WTC11 (cell line): ENCODE measurements around the gene IFNGR2. TPM values are rescaled to one million over a fixed set of nuclear protein-coding genes. Genes with fewer than 3 reads are reported as not detected.

Source experiments
- ATAC-seq: fragments of 200-7000 bp; cut with Tn5 transposase; 2 replicates; pipeline ENCODE4 v1.10.0; 2021; ENCODE audit warnings: mild to moderate bottlenecking, moderate library complexity
- CTCF ChIA-PET: fragments of 300-600 bp; sonication (Branson Sonifier 250); formaldehyde crosslinking; loops from one replicate; lab custom pipeline; 2021; ENCODE audit warnings: antibody characterized with exemption; lab: Charles Lee
- POLR2A ChIA-PET: fragments of 350-600 bp; sonication (Branson Sonifier 250); formaldehyde crosslinking; loops from one replicate; lab custom pipeline; 2021; ENCODE audit warnings: antibody characterized with exemption; lab: Charles Lee
- DNase-seq: peaks from one replicate; pipeline ENCODE4 v3.0.0; 2021; ENCODE audit warnings: low spot score
- H3K27ac Mint-ChIP-seq: 2 replicates; pipeline ENCODE4 v1.8.0; 2021; ENCODE audit warnings: mixed read lengths
- H3K27me3 Mint-ChIP-seq: 2 replicates; pipeline ENCODE4 v1.8.0; 2021; ENCODE audit warnings: low read depth, mild to moderate bottlenecking, moderate library complexity, mixed read lengths
- H3K36me3 Mint-ChIP-seq: 2 replicates; pipeline ENCODE4 v1.8.0; 2021; ENCODE audit warnings: mixed read lengths
- H3K4me1 Mint-ChIP-seq: 2 replicates; pipeline ENCODE4 v1.8.0; 2022; ENCODE audit warnings: mixed read lengths
- H3K4me3 Mint-ChIP-seq: 2 replicates; pipeline ENCODE4 v1.8.0; 2021; ENCODE audit warnings: mild to moderate bottlenecking, moderate library complexity, mixed read lengths
- H3K9me3 Mint-ChIP-seq: 2 replicates; pipeline ENCODE4 v1.8.0; 2021; ENCODE audit warnings: mixed read lengths
- EMX1 ChIP-seq: fragments of 250-450 bp; sonication (Bioruptor Pico); IDR thresholded peaks from 2 replicates; pipeline ENCODE4 v1.8.0; 2021; ENCODE audit warnings: mild to moderate bottlenecking
- FOXP1 ChIP-seq: sonication (generic); formaldehyde crosslinking; IDR thresholded peaks from 2 replicates; pipeline ENCODE4 v1.8.0; 2022; ENCODE audit warnings: missing genetic modification reagents, mild to moderate bottlenecking, moderate library complexity, borderline replicate concordance
- FOXP4 ChIP-seq: sonication (generic); formaldehyde crosslinking; IDR thresholded peaks from 2 replicates; pipeline ENCODE4 v1.8.0; 2022; ENCODE audit warnings: mild to moderate bottlenecking, missing genetic modification reagents
- IRF1 ChIP-seq: sonication (generic); formaldehyde crosslinking; IDR thresholded peaks from 2 replicates; pipeline ENCODE4 v1.8.0; 2023; ENCODE audit warnings: missing genetic modification reagents
- IRF2 ChIP-seq: sonication (generic); formaldehyde crosslinking; IDR thresholded peaks from 2 replicates; pipeline ENCODE4 v1.8.0; 2022; ENCODE audit warnings: low read depth, missing genetic modification reagents, borderline replicate concordance
- JUN ChIP-seq: sonication (generic); formaldehyde crosslinking; IDR thresholded peaks from 2 replicates; pipeline ENCODE4 v1.8.0; 2023; ENCODE audit warnings: mild to moderate bottlenecking, missing genetic modification reagents
- MXD4 ChIP-seq: fragments of 250-450 bp; sonication (Bioruptor Pico); IDR thresholded peaks from 2 replicates; pipeline ENCODE4 v1.8.0; 2021; ENCODE audit warnings: mild to moderate bottlenecking, moderate library complexity, borderline replicate concordance
- NFYB ChIP-seq: sonication (generic); formaldehyde crosslinking; conservative IDR thresholded peaks from 2 replicates; pipeline ENCODE4 v1.8.0; 2022; ENCODE audit warnings: low read depth, missing genetic modification reagents
- NR1H2 ChIP-seq: sonication (generic); formaldehyde crosslinking; IDR thresholded peaks from 2 replicates; pipeline ENCODE4 v1.9.0; 2021; ENCODE audit warnings: mild to moderate bottlenecking, moderate library complexity, missing genetic modification reagents
- OVOL2 ChIP-seq: fragments of 250-450 bp; sonication (Bioruptor Pico); IDR thresholded peaks from 2 replicates; pipeline ENCODE4 v1.9.0; 2021; ENCODE audit warnings: mild to moderate bottlenecking, borderline replicate concordance
- RORB ChIP-seq: fragments of 250-450 bp; sonication (Bioruptor Pico); IDR thresholded peaks from 2 replicates; pipeline ENCODE4 v1.9.0; 2021; ENCODE audit warnings: mild to moderate bottlenecking
- SP1 ChIP-seq: sonication (generic); formaldehyde crosslinking; conservative IDR thresholded peaks from 2 replicates; pipeline ENCODE4 v1.8.1; 2022; ENCODE audit warnings: missing genetic modification reagents
- TEAD4 ChIP-seq: sonication (generic); formaldehyde crosslinking; IDR thresholded peaks from 2 replicates; pipeline ENCODE4 v1.8.0; 2022; ENCODE audit warnings: mild to moderate bottlenecking, missing genetic modification reagents
- ZNF138 ChIP-seq: sonication (generic); formaldehyde crosslinking; conservative IDR thresholded peaks from 2 replicates; pipeline ENCODE4 v1.8.1; 2022; ENCODE audit warnings: mild to moderate bottlenecking, moderate library complexity, missing genetic modification reagents
- ZNF219 ChIP-seq: sonication (generic); formaldehyde crosslinking; IDR thresholded peaks from 2 replicates; pipeline ENCODE4 v1.8.0; 2023; ENCODE audit warnings: missing genetic modification reagents, mild to moderate bottlenecking, borderline replicate concordance
- ZNF425 ChIP-seq: fragments of 250-450 bp; sonication (Bioruptor Pico); conservative IDR thresholded peaks from 2 replicates; pipeline ENCODE4 v1.9.0; 2021; ENCODE audit warnings: mild to moderate bottlenecking
- total RNA-seq: library from RNA; stranded (reverse); gene quantifications from 3 replicates; pipeline ENCODE4 v1.2.3, GENCODE V29; 2021
- TF ChIP-seq, protein P1 (sequence below): sonication (generic); formaldehyde crosslinking; IDR thresholded peaks from 2 replicates; pipeline ENCODE4 v1.8.1; 2023; ENCODE audit warnings: mild to moderate bottlenecking, missing genetic modification reagents
- TF ChIP-seq, protein P2 (sequence below): sonication (generic); formaldehyde crosslinking; IDR thresholded peaks from 2 replicates; pipeline ENCODE4 v1.8.1; 2022; ENCODE audit warnings: missing genetic modification reagents, borderline replicate concordance
- TF ChIP-seq, protein P3 (sequence below): sonication (generic); formaldehyde crosslinking; IDR thresholded peaks from 2 replicates; pipeline ENCODE4 v1.8.1; 2022; ENCODE audit warnings: mild to moderate bottlenecking, missing genetic modification reagents, moderate library complexity, borderline replicate concordance
- TF ChIP-seq, protein P4 (sequence below): fragments of 250-450 bp; sonication (Bioruptor Pico); IDR thresholded peaks from 2 replicates; pipeline ENCODE4 v1.9.0; 2021; ENCODE audit warnings: mild to moderate bottlenecking
- TF ChIP-seq, protein P5 (sequence below): fragments of 200-600 bp; IDR thresholded peaks from 2 replicates; pipeline ENCODE4 v1.8.0; 2022; ENCODE audit warnings: antibody characterized with exemption
- TF ChIP-seq, protein P6 (sequence below): fragments of 250-450 bp; sonication (Bioruptor Pico); IDR thresholded peaks from 2 replicates; pipeline ENCODE4 v1.9.0; 2021; ENCODE audit warnings: mild to moderate bottlenecking

Gene IFNGR2
- total RNA-seq, 1 experiment from 2014 or later = 34.1 TPM

DNA sequence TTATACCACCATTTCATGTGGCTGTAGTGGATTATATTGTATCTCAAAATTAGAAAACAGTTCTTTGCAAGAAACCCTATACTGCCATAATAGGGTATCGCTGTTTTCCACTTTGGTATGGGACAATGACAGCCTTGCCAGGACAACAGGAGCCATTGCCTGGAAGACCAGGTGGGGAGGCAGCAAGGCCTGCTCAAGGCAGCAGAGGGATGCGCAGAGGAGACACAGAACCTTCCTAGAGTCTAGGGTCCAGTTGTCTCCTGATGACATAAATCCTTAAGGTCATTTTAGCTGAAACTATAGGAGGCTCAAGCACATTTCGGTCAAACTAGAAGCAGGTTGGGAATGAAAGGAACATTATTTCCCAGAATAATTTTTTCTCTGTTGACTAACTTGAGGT lies 27.6 kb downstream of the IFNGR2 start (continued):
- TF ChIP-seq SP1 (CRISPR knock-in tag) = no peak
- TF ChIP-seq RORB = no peak
- TF ChIP-seq NFYB (CRISPR knock-in tag) = no peak
- no peak for TF ChIP-seq ZNF138 (CRISPR knock-in tag)
- TF ChIP-seq NR1H2 = no peak
- TF ChIP-seq, protein P1, sequence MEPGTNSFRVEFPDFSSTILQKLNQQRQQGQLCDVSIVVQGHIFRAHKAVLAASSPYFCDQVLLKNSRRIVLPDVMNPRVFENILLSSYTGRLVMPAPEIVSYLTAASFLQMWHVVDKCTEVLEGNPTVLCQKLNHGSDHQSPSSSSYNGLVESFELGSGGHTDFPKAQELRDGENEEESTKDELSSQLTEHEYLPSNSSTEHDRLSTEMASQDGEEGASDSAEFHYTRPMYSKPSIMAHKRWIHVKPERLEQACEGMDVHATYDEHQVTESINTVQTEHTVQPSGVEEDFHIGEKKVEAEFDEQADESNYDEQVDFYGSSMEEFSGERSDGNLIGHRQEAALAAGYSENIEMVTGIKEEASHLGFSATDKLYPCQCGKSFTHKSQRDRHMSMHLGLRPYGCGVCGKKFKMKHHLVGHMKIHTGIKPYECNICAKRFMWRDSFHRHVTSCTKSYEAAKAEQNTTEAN (CRISPR knock-in tag) = no peak
- TF ChIP-seq ZNF219 (CRISPR knock-in tag) = no peak

DNA sequence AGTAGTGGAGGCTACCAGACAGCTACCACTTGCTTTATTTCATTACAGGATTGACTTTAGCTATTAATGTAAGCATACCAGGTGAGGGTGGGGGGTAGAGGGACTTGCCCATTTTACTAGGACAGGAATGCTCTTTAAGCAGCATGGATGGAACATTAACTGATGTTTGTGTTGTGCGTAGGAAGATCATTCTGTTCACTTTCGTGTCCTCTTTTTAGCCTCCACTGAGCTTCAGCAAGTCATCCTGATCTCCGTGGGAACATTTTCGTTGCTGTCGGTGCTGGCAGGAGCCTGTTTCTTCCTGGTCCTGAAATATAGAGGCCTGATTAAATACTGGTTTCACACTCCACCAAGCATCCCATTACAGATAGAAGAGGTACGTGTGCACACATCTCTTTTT lies 29.3 kb downstream of the IFNGR2 start:
- Mint-ChIP-seq H3K9me3 (no peaks in the 10 kb centered on the region), H3K4me1 (no peaks in the 10 kb centered on the region), H3K4me3 (no peak overlapping the region), H3K27ac (no peak overlapping the region), H3K27me3 (no peaks in the 10 kb centered on the region), H3K36me3 (peaks cover 54% of the 10 kb centered on the region)
- ATAC-seq (no peak), DNase-seq (no peak)
- CTCF ChIA-PET = interaction anchor here (0.6 to 1.4 kb wide), 3 partner anchors 10 to 233 kb away, joined by 3 read pairs; partner anchors contain the start of gene TMEM50B
- POLR2A ChIA-PET = no interaction called here
- TF ChIP-seq, protein P2, sequence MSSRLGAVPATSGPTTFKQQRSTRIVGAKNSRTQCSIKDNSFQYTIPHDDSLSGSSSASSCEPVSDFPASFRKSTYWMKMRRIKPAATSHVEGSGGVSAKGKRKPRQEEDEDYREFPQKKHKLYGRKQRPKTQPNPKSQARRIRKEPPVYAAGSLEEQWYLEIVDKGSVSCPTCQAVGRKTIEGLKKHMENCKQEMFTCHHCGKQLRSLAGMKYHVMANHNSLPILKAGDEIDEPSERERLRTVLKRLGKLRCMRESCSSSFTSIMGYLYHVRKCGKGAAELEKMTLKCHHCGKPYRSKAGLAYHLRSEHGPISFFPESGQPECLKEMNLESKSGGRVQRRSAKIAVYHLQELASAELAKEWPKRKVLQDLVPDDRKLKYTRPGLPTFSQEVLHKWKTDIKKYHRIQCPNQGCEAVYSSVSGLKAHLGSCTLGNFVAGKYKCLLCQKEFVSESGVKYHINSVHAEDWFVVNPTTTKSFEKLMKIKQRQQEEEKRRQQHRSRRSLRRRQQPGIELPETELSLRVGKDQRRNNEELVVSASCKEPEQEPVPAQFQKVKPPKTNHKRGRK (CRISPR knock-in tag) = no peak
- TF ChIP-seq TEAD4 (no peak), OVOL2 (no peak), FOXP1 (CRISPR knock-in tag) (no peak), FOXP4 (no peak), IRF1 (CRISPR knock-in tag) (no peak), IRF2 (no peak), ZNF425 (CRISPR knock-in tag) (no peak), EMX1 (CRISPR knock-in tag) (no peak), JUN (no peak), MXD4 (no peak)
- TF ChIP-seq, protein P3, sequence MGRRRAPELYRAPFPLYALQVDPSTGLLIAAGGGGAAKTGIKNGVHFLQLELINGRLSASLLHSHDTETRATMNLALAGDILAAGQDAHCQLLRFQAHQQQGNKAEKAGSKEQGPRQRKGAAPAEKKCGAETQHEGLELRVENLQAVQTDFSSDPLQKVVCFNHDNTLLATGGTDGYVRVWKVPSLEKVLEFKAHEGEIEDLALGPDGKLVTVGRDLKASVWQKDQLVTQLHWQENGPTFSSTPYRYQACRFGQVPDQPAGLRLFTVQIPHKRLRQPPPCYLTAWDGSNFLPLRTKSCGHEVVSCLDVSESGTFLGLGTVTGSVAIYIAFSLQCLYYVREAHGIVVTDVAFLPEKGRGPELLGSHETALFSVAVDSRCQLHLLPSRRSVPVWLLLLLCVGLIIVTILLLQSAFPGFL (CRISPR knock-in tag) = no peak
- TF ChIP-seq, protein P4, sequence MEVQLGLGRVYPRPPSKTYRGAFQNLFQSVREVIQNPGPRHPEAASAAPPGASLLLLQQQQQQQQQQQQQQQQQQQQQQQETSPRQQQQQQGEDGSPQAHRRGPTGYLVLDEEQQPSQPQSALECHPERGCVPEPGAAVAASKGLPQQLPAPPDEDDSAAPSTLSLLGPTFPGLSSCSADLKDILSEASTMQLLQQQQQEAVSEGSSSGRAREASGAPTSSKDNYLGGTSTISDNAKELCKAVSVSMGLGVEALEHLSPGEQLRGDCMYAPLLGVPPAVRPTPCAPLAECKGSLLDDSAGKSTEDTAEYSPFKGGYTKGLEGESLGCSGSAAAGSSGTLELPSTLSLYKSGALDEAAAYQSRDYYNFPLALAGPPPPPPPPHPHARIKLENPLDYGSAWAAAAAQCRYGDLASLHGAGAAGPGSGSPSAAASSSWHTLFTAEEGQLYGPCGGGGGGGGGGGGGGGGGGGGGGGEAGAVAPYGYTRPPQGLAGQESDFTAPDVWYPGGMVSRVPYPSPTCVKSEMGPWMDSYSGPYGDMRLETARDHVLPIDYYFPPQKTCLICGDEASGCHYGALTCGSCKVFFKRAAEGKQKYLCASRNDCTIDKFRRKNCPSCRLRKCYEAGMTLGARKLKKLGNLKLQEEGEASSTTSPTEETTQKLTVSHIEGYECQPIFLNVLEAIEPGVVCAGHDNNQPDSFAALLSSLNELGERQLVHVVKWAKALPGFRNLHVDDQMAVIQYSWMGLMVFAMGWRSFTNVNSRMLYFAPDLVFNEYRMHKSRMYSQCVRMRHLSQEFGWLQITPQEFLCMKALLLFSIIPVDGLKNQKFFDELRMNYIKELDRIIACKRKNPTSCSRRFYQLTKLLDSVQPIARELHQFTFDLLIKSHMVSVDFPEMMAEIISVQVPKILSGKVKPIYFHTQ = no peak
- TF ChIP-seq, protein P5, sequence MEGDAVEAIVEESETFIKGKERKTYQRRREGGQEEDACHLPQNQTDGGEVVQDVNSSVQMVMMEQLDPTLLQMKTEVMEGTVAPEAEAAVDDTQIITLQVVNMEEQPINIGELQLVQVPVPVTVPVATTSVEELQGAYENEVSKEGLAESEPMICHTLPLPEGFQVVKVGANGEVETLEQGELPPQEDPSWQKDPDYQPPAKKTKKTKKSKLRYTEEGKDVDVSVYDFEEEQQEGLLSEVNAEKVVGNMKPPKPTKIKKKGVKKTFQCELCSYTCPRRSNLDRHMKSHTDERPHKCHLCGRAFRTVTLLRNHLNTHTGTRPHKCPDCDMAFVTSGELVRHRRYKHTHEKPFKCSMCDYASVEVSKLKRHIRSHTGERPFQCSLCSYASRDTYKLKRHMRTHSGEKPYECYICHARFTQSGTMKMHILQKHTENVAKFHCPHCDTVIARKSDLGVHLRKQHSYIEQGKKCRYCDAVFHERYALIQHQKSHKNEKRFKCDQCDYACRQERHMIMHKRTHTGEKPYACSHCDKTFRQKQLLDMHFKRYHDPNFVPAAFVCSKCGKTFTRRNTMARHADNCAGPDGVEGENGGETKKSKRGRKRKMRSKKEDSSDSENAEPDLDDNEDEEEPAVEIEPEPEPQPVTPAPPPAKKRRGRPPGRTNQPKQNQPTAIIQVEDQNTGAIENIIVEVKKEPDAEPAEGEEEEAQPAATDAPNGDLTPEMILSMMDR = no peak
- TF ChIP-seq, protein P6, sequence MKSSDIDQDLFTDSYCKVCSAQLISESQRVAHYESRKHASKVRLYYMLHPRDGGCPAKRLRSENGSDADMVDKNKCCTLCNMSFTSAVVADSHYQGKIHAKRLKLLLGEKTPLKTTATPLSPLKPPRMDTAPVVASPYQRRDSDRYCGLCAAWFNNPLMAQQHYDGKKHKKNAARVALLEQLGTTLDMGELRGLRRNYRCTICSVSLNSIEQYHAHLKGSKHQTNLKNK = no peak
